Muscle of leg (tissue), 11 donors: ENCODE data around the gene EMILIN3. TPM values are rescaled to one million over a fixed set of nuclear protein-coding genes. Genes with fewer than 3 reads are reported as not detected.

Experiments used
- DNase-seq: peaks from one replicate; pipeline ENCODE4 v3.0.0; 2013
- H3K27ac ChIP-seq: one replicate; pipeline ENCODE4 v1.5.1; 2013; ENCODE audit warnings: mild to moderate bottlenecking, low read length, control low read depth
- H3K27me3 ChIP-seq: one replicate; pipeline ENCODE4 v1.6.1; 2013; ENCODE audit warnings: low read length; ENCODE audit not compliant: control insufficient read depth, insufficient read depth
- H3K36me3 ChIP-seq: one replicate; pipeline ENCODE4 v1.6.1; 2013; ENCODE audit warnings: low read length; ENCODE audit not compliant: control insufficient read depth, insufficient read depth
- H3K4me1 ChIP-seq: one replicate; pipeline ENCODE4 v1.6.1; 2013; ENCODE audit warnings: low read length; ENCODE audit not compliant: control insufficient read depth, insufficient read depth
- H3K4me3 ChIP-seq: one replicate; pipeline ENCODE4 v1.5.1; 2013; ENCODE audit warnings: low read length, control low read depth
- H3K9me3 ChIP-seq: replicated peaks from 2 replicates; pipeline ENCODE4 v1.6.1; 2013; ENCODE audit warnings: low read depth, low read length; ENCODE audit not compliant: control insufficient read depth
- WGBS: methylation state at CpG from one replicate; pipeline ENCODE4 v1.1.5; 2013; ENCODE audit warnings: missing lambda C conversion rate; ENCODE audit not compliant: insufficient coverage; 5-methylcytosine and 5-hydroxymethylcytosine counted together
- polyA plus RNA-seq, 8 donors: library from polyadenylated mRNA; unstranded; fragments of 120-200 nt; gene quantifications; one replicate each; pipeline versions ENCODE4 v1.2.1 to v1.2.3, GENCODE V29; 2013; ENCODE audit warnings: inconsistent platforms in 1 of 8, low replicate concordance in 1 of 8; ENCODE audit not compliant: insufficient read length in 8 of 8, insufficient read depth in 1 of 8
- total RNA-seq: library from RNA; stranded (reverse); fragments of 120-200 nt; gene quantifications from one replicate; pipeline ENCODE4 v1.2.4, GENCODE V29; 2013

The EMILIN3 gene
- total and polyA plus RNA-seq, 9 donors: 24.8 to 72.4 (median 46.1) TPM

GRCh38 chr20:41358717-41359116, 7.9 kb downstream of the EMILIN3 start:
- Histone ChIP-seq H3K4me1 (peaks cover 54% of the 10 kb centered on the region), H3K27me3 (no peaks in the 10 kb centered on the region), H3K27ac (no peak overlapping the region), H3K4me3 (no peak overlapping the region), H3K9me3 (no peaks in the 10 kb centered on the region), H3K36me3 (peaks cover 9% of the 10 kb centered on the region)
- no peak for DNase-seq
- 100% methylated on average over 2 of the region's 7 CpGs for WGBS

GRCh38 chr20:41358230-41358629, 8.4 kb downstream of the EMILIN3 start:
- 75% methylated on average over 9 of the region's 9 CpGs for WGBS
- DNase-seq: no peak
- H3K27ac ChIP-seq: no peak overlapping the region

GRCh38 chr20:41357424-41358163, 9.0 kb downstream of the EMILIN3 start:
- Histone ChIP-seq H3K4me1 (peaks cover 51% of the 10 kb centered on the region), H3K9me3 (no peaks in the 10 kb centered on the region), H3K4me3 (no peak overlapping the region), H3K36me3 (peaks cover 1% of the 10 kb centered on the region), H3K27me3 (no peaks in the 10 kb centered on the region), H3K27ac (no peak overlapping the region)
- peak; percentile 61 for DNase-seq
- WGBS: 40% methylated on average over 6 of the region's 11 CpGs

More at GRCh38 chr20:41358230-41358629, 8.4 kb downstream of the EMILIN3 start:
- Histone ChIP-seq H3K4me3 (no peak overlapping the region), H3K36me3 (peaks cover 5% of the 10 kb centered on the region), H3K9me3 (no peaks in the 10 kb centered on the region), H3K27me3 (no peaks in the 10 kb centered on the region), H3K4me1 (peaks cover 54% of the 10 kb centered on the region)

- no peaks in the 10 kb centered on the region for H3K36me3 ChIP-seq
- no peaks in the 10 kb centered on the region for H3K9me3 ChIP-seq
- H3K27me3 ChIP-seq: no peaks in the 10 kb centered on the region
- peaks cover 45% of the 10 kb centered on the region for H3K4me1 ChIP-seq
- whole genome bisulfite sequencing: 89% methylated on average over 8 of the region's 13 CpGs
- no peak for DNase-seq
- no peak overlapping the region for H3K4me3 ChIP-seq
- no peak overlapping the region for H3K27ac ChIP-seq
These were observed 9.7 kb downstream of the EMILIN3 start for GRCh38 chr20:41356951-41357350.

- no peak for DNase-seq
- H3K27me3 ChIP-seq: no peaks in the 10 kb centered on the region
- peaks cover 33% of the 10 kb centered on the region for H3K4me1 ChIP-seq
- no peak overlapping the region for H3K27ac ChIP-seq
- no peaks in the 10 kb centered on the region for H3K9me3 ChIP-seq
- H3K4me3 ChIP-seq: no peak overlapping the region
- H3K36me3 ChIP-seq: no peaks in the 10 kb centered on the region
- WGBS: no CpG with 5 or more reads among the region's 7 CpGs
These were observed 10.9 kb downstream of the EMILIN3 start for GRCh38 chr20:41355598-41356203.

- Histone ChIP-seq H3K27me3 (no peaks in the 10 kb centered on the region), H3K27ac (no peak overlapping the region), H3K4me3 (no peak overlapping the region), H3K4me1 (peaks cover 33% of the 10 kb centered on the region), H3K36me3 (no peaks in the 10 kb centered on the region), H3K9me3 (no peaks in the 10 kb centered on the region)
- no peak for DNase-seq
- WGBS: 100% methylated on average over 1 of the region's 3 CpGs
These were observed 11.4 kb downstream of the EMILIN3 start for GRCh38 chr20:41355192-41355591.

GRCh38 chr20:41353530-41353929, 13.1 kb downstream of the EMILIN3 start:
- Histone ChIP-seq H3K27me3 (no peaks in the 10 kb centered on the region), H3K4me1 (peaks cover 18% of the 10 kb centered on the region), H3K9me3 (no peaks in the 10 kb centered on the region), H3K4me3 (no peak overlapping the region), H3K36me3 (no peaks in the 10 kb centered on the region), H3K27ac (no peak overlapping the region)
- DNase-seq: no peak

- peaks cover 18% of the 10 kb centered on the region for H3K4me1 ChIP-seq
- 69% methylated on average over 4 of the region's 5 CpGs for WGBS
These were observed 14.0 kb downstream of the EMILIN3 start for GRCh38 chr20:41352666-41353065.

GRCh38 chr20:41352106-41352505, 14.5 kb downstream of the EMILIN3 start:
- no peaks in the 10 kb centered on the region for H3K36me3 ChIP-seq
- no peaks in the 10 kb centered on the region for H3K9me3 ChIP-seq
- DNase-seq: no peak

More at GRCh38 chr20:41352666-41353065, 14.0 kb downstream of the EMILIN3 start:
- Histone ChIP-seq H3K27ac (no peak overlapping the region), H3K4me3 (no peak overlapping the region), H3K9me3 (no peaks in the 10 kb centered on the region), H3K27me3 (no peaks in the 10 kb centered on the region), H3K36me3 (no peaks in the 10 kb centered on the region)
- DNase-seq: no peak

GRCh38 chr20:41350408-41350962, 16.1 kb downstream of the EMILIN3 start:
- Histone ChIP-seq H3K36me3 (no peaks in the 10 kb centered on the region), H3K27me3 (no peaks in the 10 kb centered on the region), H3K9me3 (no peaks in the 10 kb centered on the region), H3K27ac (no peak overlapping the region), H3K4me3 (no peak overlapping the region), H3K4me1 (peaks cover 17% of the 10 kb centered on the region)
- 46% methylated on average over 7 of the region's 7 CpGs for WGBS
- DNase-seq: peak; percentile 61

More at GRCh38 chr20:41352106-41352505, 14.5 kb downstream of the EMILIN3 start:
- H3K27me3 ChIP-seq: no peaks in the 10 kb centered on the region
- H3K4me1 ChIP-seq: peaks cover 17% of the 10 kb centered on the region
- WGBS: 74% methylated on average over 4 of the region's 4 CpGs
- no peak overlapping the region for H3K4me3 ChIP-seq
- no peak overlapping the region for H3K27ac ChIP-seq
